Karpas-422 (cell line): ENCODE results near the gene CCDC7. TPM values are rescaled to one million over a fixed set of nuclear protein-coding genes. Genes with fewer than 3 reads are reported as not detected.
A peak's percentile ranks its signal among the peaks of the same experiment; 100 is the strongest.
"Not testable (repeated sequence)": the region's sequence is repeated elsewhere in the genome, so short reads cannot be mapped to it uniquely, and the experiment has no call there.

Experiments used
- DNase-seq: peaks from one replicate; pipeline ENCODE4 v3.0.0-alpha.2; 2015
- H2AFZ ChIP-seq: fragments of 200-600 bp; sonication (generic); 2 replicates; pipeline ENCODE4 v1.6.1; 2014; ENCODE audit warnings: antibody characterized with exemption, low read length, mixed read lengths
- H3K27ac ChIP-seq: fragments of 200-600 bp; sonication (generic); 2 replicates; pipeline ENCODE4 v1.5.1; 2014; ENCODE audit warnings: mild to moderate bottlenecking, low read length, moderate library complexity
- H3K27me3 ChIP-seq: fragments of 200-600 bp; sonication (generic); 2 replicates; pipeline ENCODE4 v1.6.1; 2014; ENCODE audit warnings: low read length, mixed read lengths
- H3K36me3 ChIP-seq: fragments of 200-600 bp; sonication (generic); 2 replicates; pipeline ENCODE4 v1.6.1; 2014; ENCODE audit warnings: low read length, mixed read lengths; ENCODE audit not compliant: insufficient read depth
- H3K4me1 ChIP-seq: fragments of 200-600 bp; sonication (generic); 2 replicates; pipeline ENCODE4 v1.6.1; 2014; ENCODE audit warnings: mild to moderate bottlenecking, low read length, mixed read lengths
- H3K4me2 ChIP-seq: fragments of 200-600 bp; sonication (generic); 2 replicates; pipeline ENCODE4 v1.6.1; 2014; ENCODE audit warnings: low read length, low read depth, mild to moderate bottlenecking; ENCODE audit not compliant: poor library complexity, severe bottlenecking
- H3K4me3 ChIP-seq: fragments of 200-600 bp; sonication (generic); 2 replicates; pipeline ENCODE4 v1.5.1; 2014; ENCODE audit warnings: mild to moderate bottlenecking, antibody characterized with exemption, low read length, mixed read lengths
- H3K79me2 ChIP-seq: fragments of 200-600 bp; sonication (generic); 2 replicates; pipeline ENCODE4 v1.6.1; 2014; ENCODE audit warnings: mild to moderate bottlenecking, low read length, mixed read lengths
- H3K9ac ChIP-seq: fragments of 200-600 bp; sonication (generic); 2 replicates; pipeline ENCODE4 v1.6.0; 2014; ENCODE audit warnings: low read length
- H3K9me2 ChIP-seq: fragments of 200-600 bp; sonication (generic), shearing (Covaris generic); replicated peaks from 2 replicates; pipeline ENCODE4 v1.6.0; 2014; ENCODE audit warnings: mild to moderate bottlenecking, low read length, moderate library complexity; ENCODE audit not compliant: insufficient read depth
- H3K9me3 ChIP-seq: fragments of 300-700, 200-600 bp; sonication (generic); 2 replicates; pipeline ENCODE4 v1.6.1; 2014; ENCODE audit warnings: low read length, mixed read lengths
- H4K20me1 ChIP-seq: fragments of 200-600 bp; sonication (generic); 2 replicates; pipeline ENCODE4 v1.6.1; 2014; ENCODE audit warnings: mild to moderate bottlenecking, antibody characterized with exemption, low read length, low read depth; ENCODE audit not compliant: insufficient read depth
- total RNA-seq: library from RNA; depleted of rRNA; stranded (reverse); fragments of >200 nt; shearing (Covaris generic); gene quantifications from 2 replicates; pipeline ENCODE4 v1.2.3, GENCODE V29; 2014; ENCODE audit warnings: low replicate concordance

Gene CCDC7
- total RNA-seq, 1 experiment from 2014 or later, result 19.7 TPM

DNA sequence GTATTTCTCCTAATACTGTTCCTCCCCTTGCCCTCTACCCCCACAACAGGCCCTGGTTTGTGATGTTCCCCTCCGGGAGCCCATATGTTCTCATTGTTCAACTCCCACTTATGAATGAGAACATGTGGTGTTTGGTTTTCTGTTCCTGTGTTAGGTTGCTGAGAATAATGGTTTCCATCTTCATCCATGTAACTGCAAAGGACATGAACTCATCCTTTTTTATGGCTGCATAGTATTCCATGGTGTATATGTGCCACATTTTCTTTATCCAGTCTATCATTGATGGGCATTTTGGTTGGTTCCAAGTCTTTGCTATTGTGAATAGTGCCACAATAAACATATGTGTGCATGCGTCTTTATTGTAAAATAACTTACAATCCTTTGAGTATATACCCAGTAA, 164.6 kb downstream of the CCDC7 start:
- not testable (repeated sequence) for H3K27me3 ChIP-seq, H2AFZ ChIP-seq, H3K27ac ChIP-seq, H3K9me2 ChIP-seq, H3K9me3 ChIP-seq, DNase-seq, H3K4me2 ChIP-seq, H3K79me2 ChIP-seq, H3K4me3 ChIP-seq, H3K4me1 ChIP-seq, H3K36me3 ChIP-seq, H3K9ac ChIP-seq, H4K20me1 ChIP-seq

GRCh38 chr10:32616438-32616837, 170.5 kb downstream of the CCDC7 start:
- H3K36me3 ChIP-seq, result no peaks in the 10 kb centered on the region
- H4K20me1 ChIP-seq, result no peaks in the 10 kb centered on the region
- H3K9me3 ChIP-seq, result no peaks in the 10 kb centered on the region
- no peaks in the 10 kb centered on the region for H3K79me2 ChIP-seq
- no peak overlapping the region for H3K27ac ChIP-seq
- H3K4me2 ChIP-seq, result no peak overlapping the region
- no peaks in the 10 kb centered on the region for H3K9me2 ChIP-seq
- H2AFZ ChIP-seq, result no peak overlapping the region
- DNase-seq, result no peak
- H3K27me3 ChIP-seq, result no peaks in the 10 kb centered on the region
- no peak overlapping the region for H3K9ac ChIP-seq
- H3K4me3 ChIP-seq, result no peak overlapping the region
- H3K4me1 ChIP-seq, result no peaks in the 10 kb centered on the region

DNA sequence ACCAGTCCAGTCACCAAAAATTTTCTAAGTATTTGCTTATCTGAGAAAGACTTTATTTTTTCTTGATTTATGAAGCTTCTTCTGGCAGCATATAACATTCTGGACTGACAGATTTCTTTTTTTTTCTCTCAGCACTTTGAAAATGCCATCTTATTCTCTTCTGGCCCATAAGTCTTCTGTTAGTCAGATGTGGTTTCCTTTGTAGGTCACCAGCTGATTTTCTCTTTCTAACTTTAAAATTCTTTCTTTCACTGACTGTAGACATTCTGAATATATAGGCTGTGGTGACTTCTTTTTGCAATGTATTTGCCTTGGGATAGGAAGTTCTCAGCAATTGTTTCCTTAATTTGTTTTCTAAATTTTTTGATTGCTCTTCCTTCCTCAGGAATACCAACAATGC, 172.5 kb downstream of the CCDC7 start:
- Histone ChIP-seq H3K27me3 (no peaks in the 10 kb centered on the region), H3K4me3 (no peak overlapping the region), H2AFZ (no peak overlapping the region), H3K4me1 (no peaks in the 10 kb centered on the region), H3K9ac (no peak overlapping the region), H3K36me3 (no peaks in the 10 kb centered on the region), H3K9me3 (no peaks in the 10 kb centered on the region), H3K4me2 (no peak overlapping the region), H3K79me2 (no peaks in the 10 kb centered on the region), H4K20me1 (no peaks in the 10 kb centered on the region), H3K27ac (no peak overlapping the region), H3K9me2 (no peaks in the 10 kb centered on the region)
- DNase-seq, result no peak

DNA sequence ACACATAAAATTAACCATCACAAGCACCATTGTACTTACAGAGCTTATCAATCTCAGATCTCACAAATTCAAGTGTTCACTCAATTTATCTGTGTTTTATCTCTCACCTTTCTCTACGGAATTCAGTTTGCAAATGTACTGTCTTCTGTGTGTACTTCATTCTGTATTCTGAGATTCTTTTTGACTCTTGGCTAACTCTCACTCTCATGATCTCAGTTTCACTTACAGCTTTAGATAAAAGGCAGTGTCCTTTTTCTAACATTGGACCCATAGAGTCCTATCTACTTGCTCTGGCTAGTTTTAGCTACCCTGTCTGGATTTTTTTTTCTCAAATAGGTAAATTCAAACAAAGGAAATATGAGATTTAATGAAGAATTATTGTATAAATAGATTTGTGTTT, 176.0 kb downstream of the CCDC7 start:
- no peaks in the 10 kb centered on the region for H3K79me2 ChIP-seq
- no peak overlapping the region for H3K4me3 ChIP-seq
- no peak overlapping the region for H3K4me2 ChIP-seq
- H3K4me1 ChIP-seq, result no peaks in the 10 kb centered on the region
- no peaks in the 10 kb centered on the region for H3K9me3 ChIP-seq
- H3K9ac ChIP-seq, result no peak overlapping the region
- DNase-seq, result no peak
- no peak overlapping the region for H2AFZ ChIP-seq
- H3K27ac ChIP-seq, result no peak overlapping the region
- H4K20me1 ChIP-seq, result no peaks in the 10 kb centered on the region
- no peaks in the 10 kb centered on the region for H3K9me2 ChIP-seq
- no peaks in the 10 kb centered on the region for H3K36me3 ChIP-seq
- H3K27me3 ChIP-seq, result no peaks in the 10 kb centered on the region

DNA sequence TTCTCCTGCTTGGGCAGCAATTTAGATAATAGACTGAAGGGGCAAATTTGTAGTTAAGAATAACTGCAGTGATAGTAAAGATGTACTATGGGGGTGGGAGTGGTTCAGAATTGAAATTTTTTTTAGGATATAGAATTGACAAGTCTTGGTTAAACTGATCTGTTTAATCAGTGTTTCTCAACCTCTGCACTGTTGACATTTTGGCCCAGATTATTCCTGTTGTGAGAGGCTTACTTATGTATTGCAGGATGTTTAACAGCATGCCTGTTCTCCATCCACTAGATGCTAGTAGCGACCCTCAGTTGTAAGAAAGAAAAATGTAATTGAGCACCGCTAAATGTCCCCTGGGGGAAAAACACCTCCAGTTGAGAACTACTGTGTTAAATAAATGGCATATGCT, 176.5 kb downstream of the CCDC7 start:
- DNase-seq, result no peak
- Histone ChIP-seq H3K36me3 (no peaks in the 10 kb centered on the region), H3K9me3 (no peaks in the 10 kb centered on the region), H3K9me2 (no peaks in the 10 kb centered on the region), H3K4me3 (no peak overlapping the region), H2AFZ (no peak overlapping the region), H3K27me3 (no peaks in the 10 kb centered on the region), H3K4me2 (no peak overlapping the region), H3K4me1 (no peaks in the 10 kb centered on the region), H3K9ac (no peak overlapping the region), H3K79me2 (no peaks in the 10 kb centered on the region), H4K20me1 (no peaks in the 10 kb centered on the region), H3K27ac (no peak overlapping the region)

- no peak overlapping the region for H3K9ac ChIP-seq
- no peaks in the 10 kb centered on the region for H3K27me3 ChIP-seq
- no peaks in the 10 kb centered on the region for H3K79me2 ChIP-seq
- no peak overlapping the region for H3K4me2 ChIP-seq
- no peaks in the 10 kb centered on the region for H3K4me1 ChIP-seq
- no peak overlapping the region for H3K27ac ChIP-seq
- no peaks in the 10 kb centered on the region for H3K9me2 ChIP-seq
- no peak overlapping the region for H2AFZ ChIP-seq
- H4K20me1 ChIP-seq, result no peaks in the 10 kb centered on the region
- H3K36me3 ChIP-seq, result no peaks in the 10 kb centered on the region
- H3K4me3 ChIP-seq, result no peak overlapping the region
- no peaks in the 10 kb centered on the region for H3K9me3 ChIP-seq
- DNase-seq, result no peak
These were observed 181.2 kb downstream of the CCDC7 start for GRCh38 chr10:32627183-32627582.

DNA sequence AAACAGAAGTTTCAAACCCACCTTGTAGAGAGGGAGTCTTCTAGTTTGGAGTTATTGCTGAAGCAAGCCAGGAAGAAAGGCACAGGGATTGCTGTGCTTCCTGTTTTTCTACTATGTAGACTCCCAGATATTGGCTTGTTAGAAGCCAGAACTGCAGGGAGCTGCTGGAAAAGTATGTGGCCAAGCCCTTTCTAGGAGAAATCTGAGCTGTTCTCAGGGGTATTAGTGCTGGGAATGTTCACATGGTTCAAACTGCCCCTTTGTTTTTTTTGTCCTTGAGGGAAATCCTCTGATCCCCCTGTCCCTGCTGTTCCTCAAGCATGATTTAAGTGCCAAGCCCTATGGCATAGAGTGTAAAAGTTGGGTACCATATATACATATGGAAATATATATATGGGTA, 184.0 kb downstream of the CCDC7 start:
- Histone ChIP-seq H3K9me3 (no peaks in the 10 kb centered on the region), H4K20me1 (no peaks in the 10 kb centered on the region)

DNA sequence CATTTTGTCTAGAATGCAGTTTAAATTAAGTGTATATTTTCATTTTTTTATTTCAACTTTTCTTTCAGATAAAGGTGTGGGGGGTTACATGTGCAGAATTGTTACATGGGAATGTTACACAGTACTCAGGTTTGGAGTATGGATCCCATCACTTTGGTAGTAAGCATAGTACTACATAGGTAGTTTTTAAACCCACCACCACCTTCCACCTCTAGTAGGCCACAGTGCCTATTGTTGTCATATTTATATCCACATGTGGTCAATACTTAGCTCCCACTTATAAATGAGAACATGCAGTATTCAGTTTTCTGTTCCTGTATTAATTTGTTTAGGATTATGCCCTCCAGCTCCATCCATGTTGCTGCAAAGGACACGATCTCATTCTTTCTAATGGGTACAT, 200.6 kb downstream of the CCDC7 start:
- Histone ChIP-seq H3K9me2 (no peaks in the 10 kb centered on the region), H3K4me1 (no peaks in the 10 kb centered on the region), H3K27me3 (no peaks in the 10 kb centered on the region; the same call in 1 of the 2 replicates), H3K27ac (no peak overlapping the region), H3K36me3 (no peaks in the 10 kb centered on the region), H3K4me3 (no peak overlapping the region), H2AFZ (no peak overlapping the region), H3K79me2 (no peaks in the 10 kb centered on the region), H4K20me1 (no peaks in the 10 kb centered on the region), H3K9ac (no peak overlapping the region), H3K9me3 (no peaks in the 10 kb centered on the region), H3K4me2 (no peak overlapping the region)
- DNase-seq, result no peak

More for the DNA sequence above, 184.0 kb downstream of the CCDC7 start:
- no peak overlapping the region for H3K9ac ChIP-seq
- H2AFZ ChIP-seq, result no peak overlapping the region
- no peaks in the 10 kb centered on the region for H3K4me1 ChIP-seq
- no peaks in the 10 kb centered on the region for H3K27me3 ChIP-seq
- H3K79me2 ChIP-seq, result no peaks in the 10 kb centered on the region
- H3K36me3 ChIP-seq, result no peaks in the 10 kb centered on the region
- H3K4me3 ChIP-seq, result no peak overlapping the region
- no peak overlapping the region for H3K27ac ChIP-seq
- no peak for DNase-seq
- no peaks in the 10 kb centered on the region for H3K9me2 ChIP-seq
- H3K4me2 ChIP-seq, result no peak overlapping the region

DNA sequence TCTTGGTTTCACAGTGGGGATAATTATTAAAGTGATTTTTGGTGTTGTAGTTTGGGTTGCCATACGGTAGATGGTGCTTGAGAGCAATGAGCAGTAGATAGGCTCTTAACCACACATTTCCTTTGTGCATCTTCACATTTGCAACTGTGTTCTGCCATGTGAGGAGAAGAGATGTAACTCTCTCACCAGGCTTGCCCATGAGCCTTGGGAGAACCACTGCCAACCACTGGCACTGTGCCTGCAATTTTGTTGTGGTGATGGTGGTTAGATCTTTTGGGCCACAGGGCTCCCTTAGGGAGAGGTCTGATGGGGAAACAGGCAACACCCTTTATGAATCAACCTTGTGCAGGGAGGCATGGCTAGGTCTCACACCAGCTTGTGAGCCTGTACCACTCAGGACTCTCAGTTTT, 204.3 kb downstream of the CCDC7 start:
- Histone ChIP-seq H2AFZ (no peak overlapping the region), H3K79me2 (no peaks in the 10 kb centered on the region), H3K4me3 (no peak overlapping the region), H4K20me1 (no peaks in the 10 kb centered on the region), H3K27me3 (no peaks in the 10 kb centered on the region), H3K36me3 (no peaks in the 10 kb centered on the region), H3K27ac (no peak overlapping the region), H3K4me2 (no peak overlapping the region), H3K9me3 (no peaks in the 10 kb centered on the region), H3K4me1 (no peaks in the 10 kb centered on the region), H3K9ac (no peak overlapping the region), H3K9me2 (no peaks in the 10 kb centered on the region)
- peak; percentile 62 for DNase-seq
